HG03097 (cell line): ENCODE results near the gene FANCB.
A peak's percentile ranks its signal among the peaks of the same experiment; 100 is the strongest.

Experiments used
- ATAC-seq: cut with Tn5 transposase; IDR thresholded peaks from one replicate; pipeline ENCODE4 v1.9.1; 2021; ENCODE audit not compliant: unreplicated experiment, low FRiP score

FANCB gene

DNA sequence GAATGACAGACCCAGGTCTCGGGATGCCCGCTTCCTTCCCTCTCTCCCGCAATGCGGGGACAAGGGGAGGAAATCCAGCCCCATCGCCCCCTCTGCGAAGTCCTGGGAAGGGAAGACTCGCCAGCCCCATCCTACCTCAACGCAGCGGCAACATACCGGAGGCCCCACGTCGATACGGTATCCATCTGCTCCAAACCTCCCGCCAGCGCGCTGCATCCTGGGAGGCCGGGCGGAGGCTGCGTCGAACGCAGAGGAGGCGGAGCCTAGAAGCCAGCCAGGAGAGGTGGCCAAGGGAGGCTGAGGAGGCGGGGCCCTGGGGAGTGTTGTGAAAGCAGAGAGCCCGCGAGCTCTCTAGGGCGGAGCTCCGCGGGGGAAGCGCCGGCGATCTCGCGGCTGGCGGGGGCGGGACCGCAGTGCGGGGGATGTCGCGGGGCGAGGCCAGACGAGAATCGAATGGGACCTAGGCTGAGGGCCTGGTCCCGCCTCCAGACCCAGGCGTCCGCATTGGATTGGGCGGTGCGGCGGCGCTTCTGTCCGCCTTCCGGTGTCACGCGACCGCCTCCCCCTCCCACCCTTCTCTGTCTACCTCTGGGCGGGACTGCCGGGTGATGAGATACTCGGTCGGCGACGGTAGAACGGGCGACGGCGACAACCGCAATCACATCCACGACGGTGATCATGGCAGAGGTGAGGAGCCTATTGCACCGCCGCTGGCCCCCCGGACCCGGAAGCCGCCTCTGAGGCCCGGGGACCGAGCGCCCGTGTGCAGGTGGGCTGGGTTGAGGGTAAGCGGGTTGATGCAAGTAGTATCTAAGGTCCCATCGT lies at the start of gene FANCB, which contains the start of gene MOSPD2:
Gene FANCB (minus strand): TSS at position 219 of the 825 bp plus-strand sequence. CDS start 7,559 bp downstream, outside the sequence.
Gene MOSPD2 (plus strand): TSS at position 571 of the 825 bp plus-strand sequence. CDS start 108 bp downstream, at position 679.
- ATAC-seq: peak; percentile 95

DNA sequence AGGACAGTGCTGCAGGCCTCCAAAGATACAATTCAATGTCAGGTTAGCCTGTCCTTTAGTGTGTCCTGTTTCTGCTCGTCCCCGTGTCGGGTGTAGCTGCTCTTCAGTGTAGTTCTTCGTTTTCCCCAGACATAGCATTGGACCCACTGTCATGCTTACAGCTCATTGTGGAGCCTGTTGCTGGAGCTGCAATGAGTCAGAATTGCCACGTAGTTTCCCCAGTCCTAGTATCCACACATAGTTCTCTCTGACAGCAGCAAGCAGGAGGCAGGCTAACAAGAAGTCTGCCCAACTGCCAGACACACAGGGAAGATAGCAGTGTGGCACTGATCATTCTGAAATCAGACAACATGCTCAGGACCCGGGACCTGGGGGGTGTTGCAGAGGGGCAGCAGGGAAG lies 49.6 kb upstream of the FANCB start:
- ATAC-seq: no peak

DNA sequence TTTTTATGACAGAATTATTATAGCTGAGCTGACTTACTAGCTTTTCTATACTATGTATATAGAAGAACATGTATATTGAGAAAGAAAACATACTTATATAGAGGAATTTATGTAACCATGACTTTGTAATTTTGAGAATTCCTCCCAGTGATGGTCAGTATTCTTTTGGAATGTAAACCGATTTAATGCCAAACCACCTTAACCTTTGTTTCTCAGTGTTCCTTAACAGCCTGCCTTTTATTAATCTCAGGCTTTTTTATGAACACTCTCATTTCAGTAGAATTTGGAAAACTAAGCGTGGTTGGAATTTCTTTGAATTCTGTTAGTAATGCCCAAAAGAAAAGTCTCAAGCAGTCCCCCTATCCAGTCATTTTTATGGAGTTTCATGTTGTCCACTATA lies 47.3 kb upstream of the FANCB start:
- ATAC-seq: no peak

DNA sequence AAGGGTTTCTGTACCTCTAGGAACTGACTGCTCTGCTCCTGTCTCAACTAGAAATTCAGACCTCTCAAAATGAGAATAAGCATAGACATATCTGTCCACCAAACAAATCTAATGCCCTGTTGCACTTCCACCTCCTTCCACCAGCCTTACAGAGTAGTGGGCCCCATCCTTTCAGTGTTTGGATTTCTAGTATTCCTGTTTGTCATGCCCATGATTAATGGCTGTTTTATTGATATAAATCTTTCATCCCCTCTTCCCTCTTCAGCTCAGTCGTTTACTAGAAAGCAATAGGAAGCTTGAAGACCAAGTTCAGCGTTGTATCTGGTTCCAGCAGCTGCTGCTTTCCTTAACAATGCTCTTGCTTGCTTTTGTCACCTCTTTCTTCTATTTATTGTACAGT lies 46.5 kb upstream of the FANCB start:
- no peak for ATAC-seq

DNA sequence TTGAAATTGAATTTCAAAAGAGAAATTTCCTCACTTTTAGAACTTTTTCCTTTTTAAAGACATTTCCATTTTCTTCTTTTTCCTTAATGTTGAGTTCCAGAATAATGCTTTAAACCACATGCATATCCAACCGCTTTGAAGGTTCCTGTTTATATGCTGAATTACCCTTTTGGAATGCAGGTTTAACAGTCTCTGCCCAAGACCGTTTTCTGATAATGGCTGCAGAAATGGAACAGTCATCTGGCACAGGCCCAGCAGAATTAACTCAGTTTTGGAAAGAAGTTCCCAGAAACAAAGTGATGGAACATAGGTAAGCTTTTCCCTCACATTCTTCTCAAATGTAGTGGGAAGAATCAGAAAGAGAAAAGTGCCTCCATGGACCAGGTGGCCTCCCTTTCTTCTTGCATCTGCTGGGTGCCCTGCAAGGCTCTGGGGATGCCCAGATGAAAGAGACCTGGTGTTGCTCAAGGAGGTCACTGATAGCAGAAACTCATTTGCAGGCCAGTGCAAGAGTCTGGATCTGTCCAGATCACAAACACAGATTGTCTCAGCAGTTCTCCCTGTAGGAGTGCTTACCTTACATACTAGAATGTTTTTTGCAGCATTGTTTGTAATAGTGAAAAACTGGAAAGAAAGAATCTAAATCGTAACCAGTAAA lies 43.3 kb upstream of the FANCB start:
- ATAC-seq: no peak

DNA sequence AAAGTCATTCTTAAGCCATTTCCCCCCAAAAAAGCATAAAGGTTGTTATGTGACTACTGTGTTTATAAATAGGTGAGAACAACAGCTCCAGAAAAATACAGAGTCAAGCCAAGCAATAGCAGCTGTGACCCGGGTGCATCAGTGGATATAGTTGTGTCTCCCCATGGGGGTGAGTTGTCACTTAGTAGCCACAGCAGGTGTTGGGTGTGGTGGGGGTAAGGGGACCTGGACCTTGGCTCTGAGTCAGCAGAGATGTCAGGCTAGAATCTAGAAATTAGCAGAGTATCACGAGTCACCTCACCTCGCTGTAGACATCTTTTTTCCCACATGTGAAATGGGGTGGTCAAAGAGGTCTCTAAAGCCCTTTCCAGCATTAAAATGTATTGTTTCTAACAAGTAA lies 42.7 kb upstream of the FANCB start:
- no peak for ATAC-seq

DNA sequence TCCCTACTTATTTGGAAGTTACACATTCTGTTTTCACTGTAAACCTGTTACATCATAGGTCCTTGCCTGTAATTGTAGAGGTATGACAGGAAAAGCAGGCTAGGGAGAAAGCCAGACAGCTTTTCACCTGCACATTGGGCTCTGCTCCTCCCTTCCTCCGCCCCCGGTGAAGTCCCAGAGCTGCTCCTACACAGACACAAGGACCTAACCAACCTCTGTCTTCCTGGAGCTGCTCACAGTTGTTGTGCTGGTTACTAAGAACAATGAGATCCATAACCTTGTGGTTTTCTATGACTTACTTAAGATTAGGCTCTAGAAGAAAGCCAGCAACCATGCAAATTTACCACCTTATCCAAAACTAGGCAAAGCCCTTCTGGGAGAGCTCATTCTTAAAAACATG lies 40.4 kb upstream of the FANCB start:
- no peak for ATAC-seq

DNA sequence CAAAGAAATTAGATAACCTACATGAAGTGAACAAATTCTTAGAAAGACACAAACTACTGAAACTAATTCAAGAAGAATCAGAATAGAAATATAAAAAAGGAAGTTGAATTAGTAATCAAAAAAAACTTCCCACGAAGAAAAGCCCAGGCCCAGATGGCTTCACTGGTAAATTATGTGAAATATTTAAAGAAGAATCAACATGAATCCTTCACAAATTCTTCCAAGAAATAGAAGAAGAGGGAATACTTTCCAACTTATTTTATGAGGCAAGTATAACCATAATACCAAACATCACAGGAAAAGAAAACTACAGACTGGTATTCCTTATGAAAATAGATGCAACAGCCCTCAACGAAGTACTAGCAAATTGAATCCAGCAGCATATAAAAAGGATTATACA lies 31.0 kb upstream of the FANCB start:
- no peak for ATAC-seq

DNA sequence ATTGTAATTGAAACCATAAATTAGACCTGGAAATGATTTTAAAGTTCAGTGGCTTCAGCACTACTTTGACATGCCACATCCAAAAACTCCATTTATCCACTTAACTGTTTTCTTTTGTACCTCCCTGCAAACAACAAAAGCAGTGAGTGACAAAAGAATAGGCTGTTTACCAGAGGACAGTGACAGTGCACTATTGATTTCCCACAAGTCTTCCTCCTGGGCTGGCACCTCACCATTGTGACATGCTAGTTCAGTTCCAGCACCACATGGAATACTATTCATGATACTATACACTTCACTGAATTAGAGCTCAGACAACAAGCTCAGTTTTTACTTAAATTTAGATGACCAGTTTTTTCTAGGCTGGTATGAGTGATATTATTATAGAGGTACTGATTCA lies 29.7 kb upstream of the FANCB start:
- ATAC-seq: no peak

DNA sequence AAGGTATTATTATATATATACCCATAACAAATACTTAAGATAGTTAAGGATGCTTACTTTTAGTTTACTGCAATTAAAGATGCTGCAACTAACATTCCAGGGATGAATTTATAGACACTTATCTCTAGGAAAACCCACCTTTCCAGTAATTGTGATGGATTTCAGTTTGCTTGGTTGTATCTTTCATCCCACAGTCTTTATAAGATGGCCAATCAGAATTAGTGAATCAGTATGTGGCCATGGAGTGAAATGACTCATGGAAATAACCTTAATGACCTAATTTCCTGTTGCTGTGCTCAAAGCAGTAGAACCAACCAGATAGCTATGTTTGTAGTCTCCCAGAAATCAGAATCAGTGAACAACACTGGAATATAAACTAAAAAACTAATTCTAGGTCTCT lies 26.7 kb upstream of the FANCB start:
- no peak for ATAC-seq

DNA sequence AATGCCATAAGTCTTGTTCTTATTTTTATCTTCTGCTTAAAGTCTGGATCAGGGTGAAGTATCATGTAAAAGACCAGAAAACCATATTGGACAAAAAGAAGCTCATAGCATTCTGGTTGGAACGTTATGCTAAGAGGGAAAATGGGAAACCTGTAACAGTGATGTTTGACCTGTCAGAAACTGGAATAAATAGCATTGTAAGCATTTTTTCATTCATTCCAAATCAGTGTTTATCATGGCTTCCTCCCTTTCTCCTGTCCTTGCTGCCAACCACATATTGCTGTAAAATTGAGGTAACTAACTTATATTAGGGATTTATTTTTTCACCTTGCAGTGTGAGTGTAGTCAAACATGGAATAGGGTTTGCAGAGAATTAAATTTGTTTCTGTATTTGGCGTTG lies 24.2 kb upstream of the FANCB start:
- ATAC-seq: no peak

DNA sequence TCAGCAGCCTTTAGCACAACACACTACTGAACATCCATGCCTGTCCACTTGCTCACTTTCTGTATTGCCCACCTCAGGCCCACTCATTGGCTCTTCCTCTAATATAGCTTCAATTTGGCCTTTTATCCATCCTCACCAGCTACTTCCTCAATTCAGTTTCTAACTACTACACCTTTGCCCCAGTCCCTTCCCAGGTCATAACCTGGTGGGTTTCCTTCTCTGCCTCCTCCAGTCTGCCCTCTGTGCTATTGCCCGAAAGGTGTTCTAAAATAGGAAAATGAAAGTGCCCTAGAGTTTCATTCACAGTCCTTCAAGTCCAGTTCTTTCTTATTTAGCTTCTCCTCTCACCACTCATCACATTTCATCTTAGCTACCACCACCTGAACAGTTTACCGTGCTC lies 23.4 kb upstream of the FANCB start:
- ATAC-seq: no peak

DNA sequence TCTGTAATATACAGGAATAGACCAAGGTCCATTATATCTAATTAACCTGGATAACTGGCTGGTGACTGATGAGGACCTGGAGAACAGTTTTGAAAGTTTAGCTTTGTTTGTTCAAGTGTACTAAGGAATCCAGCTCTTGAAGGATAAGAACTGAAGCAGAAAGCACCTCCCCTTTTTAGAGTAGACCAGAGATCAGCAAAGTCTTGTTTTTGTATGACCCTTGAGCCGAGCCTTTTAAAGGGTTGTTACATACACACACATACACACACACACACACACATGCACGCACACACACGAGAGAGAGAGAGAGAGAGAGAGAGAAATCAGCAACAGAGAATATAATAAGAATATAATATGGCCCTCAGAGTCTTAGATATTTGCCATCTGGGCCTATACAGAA lies 13.4 kb upstream of the FANCB start:
- no peak for ATAC-seq

DNA sequence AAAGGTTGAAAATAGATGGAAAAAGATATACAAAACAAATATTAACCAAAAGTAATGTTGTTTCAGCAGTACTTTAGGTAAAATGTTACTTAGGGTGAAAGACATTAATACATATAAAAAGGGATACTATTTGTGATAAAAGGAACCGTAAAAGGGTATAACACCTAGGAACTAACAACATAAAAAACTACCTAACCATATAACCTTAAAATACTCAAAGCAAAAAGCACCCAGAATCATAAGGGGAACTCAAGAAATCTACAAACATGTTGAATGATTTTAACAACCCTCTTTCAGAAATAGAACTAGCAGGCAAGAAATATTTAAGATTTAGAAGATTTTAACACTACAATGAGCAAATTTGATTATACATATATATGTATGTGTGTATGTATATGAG lies 11.8 kb upstream of the FANCB start:
- no peak for ATAC-seq

DNA sequence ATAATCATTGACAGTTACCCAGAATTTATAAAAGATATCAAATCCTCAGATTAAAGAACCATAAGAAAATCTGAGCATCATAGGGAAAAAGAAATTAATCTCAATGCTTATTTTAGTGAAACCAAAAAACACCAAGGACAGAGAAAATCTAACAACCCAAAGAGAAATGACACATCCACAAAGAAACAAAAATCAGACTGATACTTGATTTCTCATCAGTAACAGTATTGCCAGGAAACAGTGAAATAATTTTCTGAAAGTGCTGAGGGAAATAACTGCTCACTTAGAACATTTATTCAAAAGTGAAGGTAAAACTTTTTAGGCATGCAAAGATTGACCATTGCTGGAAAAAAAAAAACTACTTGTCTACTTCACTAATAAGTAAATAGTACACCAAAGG lies 11.0 kb upstream of the FANCB start:
- no peak for ATAC-seq

DNA sequence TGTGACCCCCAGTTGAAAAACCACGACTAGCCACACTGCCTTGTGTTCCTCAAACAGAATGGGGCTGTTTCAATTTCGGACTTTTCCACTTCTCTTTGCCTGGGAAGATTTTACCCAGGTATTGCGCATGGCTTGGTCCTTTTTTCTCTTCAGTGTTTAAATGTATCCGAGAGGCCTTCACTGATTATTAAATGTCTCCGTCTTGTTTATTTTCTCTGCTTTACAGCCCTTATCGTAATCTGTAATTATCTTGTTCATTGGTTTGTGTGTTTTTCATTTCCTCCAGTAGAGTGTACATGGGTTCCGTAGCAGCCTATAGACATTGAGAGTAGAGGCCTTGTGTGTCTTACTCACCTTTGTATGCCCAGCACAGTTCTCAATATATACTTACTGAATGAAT lies 2.8 kb upstream of the FANCB start:
- ATAC-seq: no peak

DNA sequence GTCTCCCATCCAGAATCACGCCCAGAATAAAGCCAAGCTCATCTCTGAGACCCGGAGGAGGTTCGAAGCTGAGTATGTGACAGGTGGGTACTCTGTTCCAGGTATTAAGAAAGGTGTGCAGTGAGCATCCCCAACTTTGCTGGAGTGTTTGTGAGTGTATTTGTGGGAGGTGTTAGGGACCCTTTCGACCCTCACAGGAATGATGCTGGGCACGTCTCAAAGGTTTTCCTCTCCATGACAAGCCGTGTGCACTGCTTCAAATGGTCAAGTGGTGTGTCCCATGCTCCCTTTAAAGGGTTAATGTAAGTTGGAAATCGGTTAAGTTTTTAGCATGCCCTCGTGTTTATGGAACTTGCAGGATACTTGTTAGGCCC lies 794 bp upstream of the FANCB start:
- no peak for ATAC-seq

DNA sequence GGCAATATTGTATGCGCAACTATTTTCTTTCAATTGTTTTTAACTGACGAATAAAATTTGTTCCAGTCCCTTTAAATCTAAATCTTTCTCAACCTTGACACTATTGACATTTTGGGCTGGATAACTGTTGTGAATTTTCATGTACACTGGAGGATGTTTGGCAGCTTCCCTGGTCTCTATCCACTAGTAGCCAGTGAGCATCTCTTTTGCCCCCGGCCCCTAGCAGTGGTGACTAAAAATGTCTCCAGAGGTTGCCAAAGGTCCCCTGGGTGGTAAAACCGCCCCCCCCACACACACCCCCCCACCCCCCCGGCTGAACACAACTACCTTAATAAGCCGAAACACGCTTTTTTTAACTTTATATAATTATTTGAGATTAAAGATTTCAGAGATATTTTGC lies 514 bp downstream of the FANCB start:
- ATAC-seq: no peak

DNA sequence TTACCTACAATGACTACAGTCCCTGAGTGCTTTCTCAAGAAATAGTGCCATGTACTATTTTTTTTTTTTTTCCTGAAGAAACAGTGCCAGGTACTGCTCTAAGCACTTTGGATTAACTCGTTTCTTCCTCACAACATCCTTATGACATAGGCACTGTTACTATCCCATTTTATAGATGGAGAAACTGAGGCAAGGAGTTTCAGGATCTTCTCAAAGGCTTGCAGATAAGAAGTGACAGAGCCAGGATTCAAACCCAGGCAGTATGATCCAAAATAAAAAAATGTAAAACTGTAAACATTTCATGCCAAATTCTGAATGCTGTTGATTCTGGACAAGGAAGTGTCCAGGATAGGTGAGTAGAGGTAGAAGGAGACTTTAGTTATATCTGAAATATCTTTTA lies 1.1 kb downstream of the FANCB start:
- ATAC-seq: no peak

DNA sequence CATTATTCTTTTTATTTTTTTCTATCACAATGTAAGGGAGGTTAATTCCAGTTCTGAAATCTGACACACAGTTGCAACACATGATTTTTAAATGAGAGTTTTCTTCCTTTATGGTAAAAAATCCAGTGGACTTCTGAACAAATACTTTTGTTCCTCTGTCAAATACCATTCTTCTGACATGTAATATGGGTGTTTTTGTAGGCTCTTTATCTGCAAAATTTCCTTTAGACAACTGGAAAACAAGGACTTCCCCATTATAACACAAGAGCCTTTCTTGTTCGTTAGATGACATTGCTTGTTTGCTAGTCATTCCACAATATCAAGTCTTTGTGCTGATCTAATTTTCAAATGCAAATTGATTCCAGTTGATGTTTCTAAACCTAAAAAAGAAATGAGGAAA lies 7.7 kb downstream of the FANCB start:
- no peak for ATAC-seq

DNA sequence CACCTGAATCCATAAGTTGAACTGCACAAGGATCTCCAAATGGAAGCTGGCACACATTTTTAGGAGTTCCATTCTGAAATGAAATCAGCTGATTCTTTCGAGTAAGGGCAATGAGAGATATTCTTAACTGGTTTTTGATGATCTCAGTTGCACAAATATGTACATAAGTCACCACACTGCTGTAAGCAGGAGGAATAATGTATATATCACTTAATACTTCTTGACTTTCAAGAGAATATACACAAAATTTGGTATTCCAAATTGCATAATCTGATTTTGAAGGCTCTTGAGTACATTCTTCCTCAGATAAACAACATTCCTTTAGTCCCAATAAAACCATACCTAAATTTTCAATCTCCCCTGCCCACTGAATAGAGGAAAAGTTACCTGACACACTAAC lies 8.2 kb downstream of the FANCB start:
- no peak for ATAC-seq

DNA sequence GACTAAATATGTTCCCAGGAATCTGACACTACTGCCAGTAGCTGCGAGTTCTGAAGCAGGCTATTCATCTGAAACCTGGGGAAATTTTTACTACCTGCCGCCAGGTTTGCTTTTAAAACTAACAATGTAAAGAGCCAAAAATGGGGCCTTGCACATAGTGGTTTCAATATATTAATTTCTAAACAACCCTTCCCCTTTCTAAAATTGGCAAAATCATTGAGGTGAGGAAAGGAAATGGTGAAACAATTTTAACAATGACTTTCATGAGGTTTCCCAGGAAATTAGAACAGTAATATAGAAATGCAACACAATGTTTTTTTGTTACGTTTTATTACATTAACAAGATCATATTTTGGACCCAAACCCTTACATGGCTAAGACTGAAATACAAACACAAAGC lies 21.3 kb downstream of the FANCB start:
- ATAC-seq: no peak
